Measurements from ENCODE around the gene AIFM2.
A peak's percentile ranks its signal among the peaks of the same experiment; 100 is the strongest.
"Not testable (repeated sequence)": the region's sequence is repeated elsewhere in the genome, so short reads cannot be mapped to it uniquely, and the experiment has no call there.

AIFM2 gene

DNA sequence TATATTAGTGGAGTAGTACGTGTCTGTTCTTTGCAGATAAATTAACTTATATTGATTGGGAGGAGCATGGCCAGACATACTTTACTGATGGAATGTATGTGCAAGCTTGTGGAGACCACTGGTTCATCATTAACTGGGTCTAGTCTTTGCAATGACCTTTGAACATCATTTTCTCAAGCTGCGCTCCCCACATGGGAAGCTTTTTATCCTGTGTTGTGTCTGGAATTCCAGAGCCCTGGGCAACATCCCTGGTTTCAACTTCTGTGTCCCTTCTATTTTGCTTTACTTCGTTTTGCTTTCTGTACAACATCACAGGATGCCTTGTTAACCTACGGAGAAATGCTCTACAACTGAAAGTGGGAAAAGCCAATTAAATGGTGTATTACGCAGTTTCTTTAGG is 41.7 kb downstream of the AIFM2 start:
- ATAC-seq = no peak

DNA sequence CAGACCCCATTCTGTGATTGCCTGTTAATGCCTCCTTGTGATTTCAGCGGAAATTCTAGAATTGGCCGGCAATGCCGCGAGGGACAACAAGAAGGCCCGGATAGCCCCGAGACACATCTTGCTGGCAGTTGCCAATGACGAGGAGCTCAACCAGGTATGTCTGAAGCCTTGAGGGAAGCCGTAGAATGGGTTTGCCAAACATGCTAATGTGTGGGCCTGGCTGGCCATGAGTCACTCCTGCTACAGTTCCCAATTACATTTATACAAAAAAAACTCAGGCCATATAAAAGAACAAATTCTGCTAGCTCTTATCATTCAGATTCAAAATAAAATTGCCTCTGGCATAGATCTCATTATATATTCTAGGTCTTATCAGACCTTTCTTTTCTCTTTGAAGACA is 42.6 kb downstream of the AIFM2 start:
- no peak for ATAC-seq

DNA sequence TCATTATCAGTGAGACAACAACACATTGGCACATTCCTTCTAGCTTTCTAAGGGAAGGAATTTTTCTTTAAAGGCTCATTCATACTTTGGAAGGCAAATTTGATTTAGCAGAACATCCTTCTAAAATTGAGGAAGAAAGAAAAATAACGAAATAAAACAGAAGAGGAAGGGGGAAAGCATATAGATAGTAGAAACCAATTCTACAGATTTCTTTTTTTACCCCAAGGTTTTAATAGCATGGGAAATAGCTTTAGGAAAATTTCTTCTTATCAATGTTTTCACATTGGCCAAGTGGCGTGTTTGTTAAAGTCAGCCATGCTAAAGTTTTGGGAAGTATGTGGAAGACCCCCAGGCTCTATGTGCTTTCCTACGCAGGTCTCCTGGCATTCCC is 44.3 kb downstream of the AIFM2 start:
- no peak for ATAC-seq

DNA sequence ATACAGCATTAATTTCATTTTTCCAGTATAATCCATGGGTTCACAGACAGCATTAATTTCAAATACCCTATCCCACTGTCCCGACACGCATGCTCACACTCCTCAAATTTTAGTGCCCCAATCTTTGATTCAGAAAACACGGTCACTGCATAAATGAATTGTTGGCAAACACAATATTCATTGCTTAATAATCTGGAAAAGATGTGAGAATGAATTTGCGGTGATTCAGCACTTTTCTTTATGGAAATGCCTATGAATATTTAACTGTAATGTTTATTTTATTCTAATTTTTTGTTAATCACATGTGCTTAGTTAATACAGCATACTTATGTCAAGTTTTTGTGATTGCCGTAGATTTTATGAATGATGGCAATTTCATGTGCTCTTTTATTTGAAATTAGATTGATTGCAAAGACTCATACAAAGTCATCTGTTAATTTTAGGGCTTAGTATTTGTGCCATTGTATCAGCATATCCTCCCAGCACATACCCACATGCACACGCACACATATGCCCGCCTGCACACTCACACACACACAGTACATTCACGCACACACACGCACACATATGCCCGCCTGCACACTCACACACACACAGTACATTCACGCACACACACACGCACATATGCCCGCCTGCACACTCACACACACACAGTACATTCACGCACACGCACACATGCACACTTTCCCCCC is 44.9 kb downstream of the AIFM2 start:
- no peak for ATAC-seq

GRCh38 chr10:70085975-70086613 is 46.5 kb downstream of the AIFM2 start:
- no peak for ATAC-seq

GRCh38 chr10:70084189-70084588 is 48.4 kb downstream of the AIFM2 start:
- no peak for ATAC-seq

GRCh38 chr10:70080789-70081188 is 51.8 kb downstream of the AIFM2 start:
- not testable (repeated sequence) for ATAC-seq

DNA sequence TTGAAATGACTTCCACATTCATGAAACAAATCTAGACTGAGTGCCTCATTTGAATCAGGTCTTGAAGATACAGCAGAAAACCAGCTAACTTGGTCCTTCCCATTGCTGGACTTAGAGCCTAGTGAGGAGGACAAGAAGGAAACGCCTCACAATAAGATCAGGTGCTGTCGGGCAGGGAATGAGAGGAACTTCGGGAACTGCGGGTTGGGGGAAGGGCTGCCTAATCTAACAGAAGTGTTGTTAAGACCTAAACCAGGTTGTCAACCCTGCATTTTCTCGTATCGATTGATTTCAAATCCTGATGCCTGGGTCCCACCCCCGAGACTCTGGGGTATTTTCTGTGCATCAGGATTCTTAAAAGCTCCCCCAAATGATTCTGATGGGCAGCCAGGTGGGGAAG is 53.7 kb downstream of the AIFM2 start:
- ATAC-seq = no peak

DNA sequence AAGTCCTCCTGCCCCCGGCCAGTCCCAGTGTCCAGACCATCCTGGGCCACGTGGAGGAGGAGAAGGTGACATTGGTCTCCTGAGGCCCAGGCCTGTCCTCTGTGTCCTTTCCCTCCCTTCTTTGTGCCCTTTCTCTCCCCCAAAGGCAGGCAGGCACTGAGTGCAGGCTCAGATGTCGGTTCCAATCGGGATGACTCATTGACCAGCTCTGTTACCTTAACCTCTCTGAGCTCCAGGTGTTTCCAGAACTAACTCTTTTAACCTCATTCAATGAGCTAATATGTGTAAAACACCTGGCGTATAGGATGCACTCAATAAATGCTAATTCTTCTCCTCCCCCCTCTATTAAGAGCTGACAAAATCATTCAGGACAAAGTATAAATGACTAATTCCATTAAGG is 54.3 kb downstream of the AIFM2 start:
- no peak for ATAC-seq

- no peak for ATAC-seq
Measured at GRCh38 chr10:70074971-70075370, 57.7 kb downstream of the AIFM2 start.

DNA sequence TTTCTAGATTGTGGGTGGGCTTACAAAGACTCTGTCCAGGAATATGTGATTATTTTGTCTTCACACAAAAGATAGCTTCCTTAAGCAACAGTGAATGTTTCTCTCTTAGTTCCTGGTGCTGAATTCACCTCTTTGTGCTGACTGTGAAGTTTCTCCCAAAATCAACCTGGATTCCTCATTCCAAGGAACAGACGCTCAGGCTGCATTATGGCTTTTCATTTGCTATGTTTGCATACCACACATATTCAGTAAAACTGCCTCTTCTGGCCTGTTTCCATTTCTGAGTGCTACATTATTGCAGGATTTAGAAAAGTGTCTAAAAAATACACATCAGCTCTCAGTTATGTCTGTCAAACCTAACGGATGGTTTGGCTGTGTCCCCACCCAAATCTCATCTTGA is 58.5 kb downstream of the AIFM2 start:
- ATAC-seq = no peak

- no peak for ATAC-seq
Measured at GRCh38 chr10:70070834-70071233, 61.8 kb downstream of the AIFM2 start.

- no peak for ATAC-seq
Measured at GRCh38 chr10:70069346-70069745, 63.3 kb downstream of the AIFM2 start.

DNA sequence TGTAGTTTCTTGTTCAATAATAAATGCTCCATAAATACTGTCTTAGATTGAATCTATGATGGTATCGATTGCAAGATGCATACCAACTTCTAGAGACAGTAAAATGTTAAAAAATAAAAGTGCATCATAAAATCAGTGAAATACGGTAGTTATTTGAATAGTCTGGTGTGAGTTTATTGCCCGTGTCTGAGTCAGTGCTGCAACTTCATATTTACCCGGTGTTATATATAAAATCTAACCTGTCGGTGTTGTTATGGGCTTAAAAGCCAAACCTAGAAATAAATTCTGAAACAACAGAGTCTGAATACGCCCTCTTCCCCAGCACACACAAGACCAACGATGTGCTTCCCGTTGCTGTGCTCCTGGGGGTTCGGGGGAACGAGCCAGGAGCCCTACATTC is 63.7 kb downstream of the AIFM2 start:
- no peak for ATAC-seq

GRCh38 chr10:70067586-70067985 is 65.0 kb downstream of the AIFM2 start:
- no peak for ATAC-seq

DNA sequence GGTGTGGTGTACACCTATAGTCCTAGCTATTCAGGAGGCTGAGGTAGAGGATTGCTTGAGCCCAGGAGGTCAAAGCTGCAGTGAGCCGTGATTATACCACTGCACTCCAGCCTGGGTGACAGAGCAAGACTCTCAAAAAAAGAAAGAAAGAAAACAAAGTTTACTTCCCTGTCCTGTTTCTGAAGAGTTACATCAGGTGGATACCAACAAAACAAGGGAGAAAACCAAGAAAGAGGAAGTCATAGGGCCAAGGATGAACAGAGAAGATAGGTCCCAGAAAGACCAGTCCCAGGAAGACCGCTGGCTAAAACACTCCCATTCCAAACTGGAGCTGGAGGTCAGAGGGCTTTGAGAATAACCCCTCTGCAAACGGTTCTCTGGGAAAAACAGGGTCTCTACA is 66.4 kb downstream of the AIFM2 start:
- ATAC-seq = no peak

- ATAC-seq = no peak
Measured at GRCh38 chr10:70064486-70064885, 68.1 kb downstream of the AIFM2 start.

- ATAC-seq = peak in 1 of 2 donors; percentile 58
Measured at GRCh38 chr10:70063418-70064098, 69.1 kb downstream of the AIFM2 start.

All from activated CD4-positive, CD25-positive, alpha-beta regulatory T cell treated with anti-CD3 and anti-CD28 coated beads, Interleukin-2, amount 50 U/mL, for 24 hours (primary cell).